Measurements from ENCODE around the gene LDAH.
A peak's percentile ranks its signal among the peaks of the same experiment; 100 is the strongest.

The LDAH gene

GRCh38 chr2:20822535-20823490 is at the start of gene LDAH:
Gene LDAH (minus strand): TSS chr2:20823101. CDS start chr2:20801463, 21,638 bp downstream.
- no peak for TF ChIP-seq CTCF (IDR thresholded peaks at IDR 0.05; ENCODE audit: borderline replicate concordance, control extremely low read depth, extremely low read depth, insufficient read depth, missing control alignments)

GRCh38 chr2:20868377-20868776 is 45.5 kb upstream of the LDAH start:
- no peak for TF ChIP-seq CTCF (IDR thresholded peaks at IDR 0.05; ENCODE audit: borderline replicate concordance, control extremely low read depth, extremely low read depth, insufficient read depth, missing control alignments)
- in situ Hi-C loops (cut with MboI; ENCODE audit: low sequenced_read_pairs, unreplicated experiment) = no loop called here
- peak; percentile 48 for DNase-seq (ENCODE audit: low spot score)

More at GRCh38 chr2:20822535-20823490, at the start of gene LDAH:
- in situ Hi-C loops (cut with MboI; ENCODE audit: low sequenced_read_pairs, unreplicated experiment) = no loop called here
- peak; percentile 93 for DNase-seq (ENCODE audit: low spot score)

- no peak for DNase-seq (ENCODE audit: low spot score)
- in situ Hi-C loops (cut with MboI; ENCODE audit: low sequenced_read_pairs, unreplicated experiment) = no loop called here
Observed at GRCh38 chr2:20862850-20863249, 39.9 kb upstream of the LDAH start.

GRCh38 chr2:20855456-20855855 is 32.6 kb upstream of the LDAH start:
- in situ Hi-C loops (cut with MboI; ENCODE audit: low sequenced_read_pairs, unreplicated experiment) = no loop called here

More at GRCh38 chr2:20862850-20863249, 39.9 kb upstream of the LDAH start:
- no peak for TF ChIP-seq CTCF (IDR thresholded peaks at IDR 0.05; ENCODE audit: borderline replicate concordance, control extremely low read depth, extremely low read depth, insufficient read depth, missing control alignments)

GRCh38 chr2:20852670-20853069 is 29.8 kb upstream of the LDAH start:
- no peak for TF ChIP-seq CTCF (IDR thresholded peaks at IDR 0.05; ENCODE audit: borderline replicate concordance, control extremely low read depth, extremely low read depth, insufficient read depth, missing control alignments)
- DNase-seq (ENCODE audit: low spot score) = no peak
- in situ Hi-C loops (cut with MboI; ENCODE audit: low sequenced_read_pairs, unreplicated experiment) = no loop called here

More at GRCh38 chr2:20855456-20855855, 32.6 kb upstream of the LDAH start:
- no peak for DNase-seq (ENCODE audit: low spot score)
- TF ChIP-seq CTCF (IDR thresholded peaks at IDR 0.05; ENCODE audit: borderline replicate concordance, control extremely low read depth, extremely low read depth, insufficient read depth, missing control alignments) = no peak

- DNase-seq (ENCODE audit: low spot score) = no peak
- TF ChIP-seq CTCF (IDR thresholded peaks at IDR 0.05; ENCODE audit: borderline replicate concordance, control extremely low read depth, extremely low read depth, insufficient read depth, missing control alignments) = no peak
- in situ Hi-C loops (cut with MboI; ENCODE audit: low sequenced_read_pairs, unreplicated experiment) = no loop called here
Observed at GRCh38 chr2:20852139-20852538, 29.2 kb upstream of the LDAH start.

Measured in GM13976 (cell line).